K562 (cell line): ENCODE results near the gene FGL2. TPM values are rescaled to one million over a fixed set of nuclear protein-coding genes. Genes with fewer than 3 reads are reported as not detected.

Source experiments
- ATAC-seq: fragments of 200-7000 bp; cut with Tn5 transposase; 3 replicates; pipeline ENCODE4 v1.9.1; 2020; ENCODE audit warnings: moderate library complexity
- BruUV-seq: library from RNA; stranded (reverse); fragments of 400-500 nt; replicated peaks from 2 replicates; lab custom pipeline; 2021; lab: Mats Ljungman, UMichigan
- CTCF ChIA-PET: fragments of 300-600 bp; formaldehyde crosslinking; extraction: SDS; loops from one replicate; lab custom pipeline; 2021; ENCODE audit warnings: low intra/inter-chr PET ratio; lab: Yijun Ruan, JAX
- POLR2A ChIA-PET: fragments of 300-600, 350-650 bp; sonication (Branson Sonifier 250); formaldehyde crosslinking; extraction: SDS; loops from one replicate; lab custom pipeline; 2021; ENCODE audit warnings: antibody characterized with exemption, inconsistent platforms; lab: Yijun Ruan, JAX
- DNase-seq, 4 experiments: peaks; one replicate each; pipeline versions ENCODE4 v3.0.0 to v3.0.0-alpha.2; 2011 to 2018; ENCODE audit warnings: low spot score in 3 of 4, mixed read lengths in 3 of 4; ENCODE audit errors: extremely low read depth in 1 of 4
- FAIRE-seq: peaks from 2 replicates; lab custom pipeline; 2011; peaks lifted over from hg19 to GRCh38; lab: Jason Lieb, UNC
- H2AFZ ChIP-seq: 2 replicates; pipeline ENCODE4 v1.6.0; 2011; ENCODE audit warnings: low read depth, low read length, control low read depth, inconsistent platforms
- H3K27ac ChIP-seq: fragments of 200-600 bp; 3 replicates; pipeline ENCODE4 v1.8.0; 2011; ENCODE audit warnings: low read depth, mild to moderate bottlenecking, control low read depth, inconsistent platforms, low read length, moderate library complexity, mixed read lengths; ENCODE audit errors: extremely low read depth
- H3K27me3 ChIP-seq, 2 experiments: fragments of 300-600 bp in 1 of 2; 2 replicates in 1 of 2; 3 replicates in 1 of 2; pipeline versions ENCODE4 v1.6.0 to v1.8.0; 2011; ENCODE audit warnings: inconsistent platforms in 2 of 2, low read length in 2 of 2, mild to moderate bottlenecking in 1 of 2, mixed read lengths in 1 of 2, moderate library complexity in 1 of 2; ENCODE audit not compliant: control insufficient read depth in 2 of 2, insufficient read depth in 2 of 2
- H3K36me3 ChIP-seq: fragments of 300-600 bp; 3 replicates; pipeline ENCODE4 v1.8.0; 2011; ENCODE audit warnings: mild to moderate bottlenecking, low read length, inconsistent platforms; ENCODE audit not compliant: control insufficient read depth, insufficient read depth
- H3K4me1 ChIP-seq, 2 experiments: fragments of 200-600 bp in 1 of 2; replicated peaks in 1 of 2; 2 replicates in 1 of 2; 3 replicates in 1 of 2; pipeline versions ENCODE4 v1.5.1 to v1.8.0; 2011; ENCODE audit warnings: inconsistent platforms in 2 of 2, low read length in 2 of 2, mild to moderate bottlenecking in 1 of 2, mixed read lengths in 1 of 2, moderate library complexity in 1 of 2; ENCODE audit not compliant: control insufficient read depth in 2 of 2, insufficient read depth in 2 of 2
- H3K4me2 ChIP-seq: 2 replicates; pipeline ENCODE4 v1.6.1; 2011; ENCODE audit warnings: low read length, control low read depth, inconsistent platforms, mixed read lengths; ENCODE audit not compliant: insufficient read depth
- H3K4me3 ChIP-seq: fragments of 200-600 bp; sonication (generic), shearing (Covaris generic); 2 replicates; pipeline ENCODE4 v1.5.1; 2016; ENCODE audit warnings: control low read depth, inconsistent platforms
- H3K79me2 ChIP-seq: fragments of 200-600 bp; 3 replicates; pipeline ENCODE4 v1.8.0; 2011; ENCODE audit warnings: low read length, inconsistent platforms; ENCODE audit not compliant: control insufficient read depth, insufficient read depth
- H3K9ac ChIP-seq, 2 experiments: 2 replicates each; pipeline versions ENCODE4 v1.6.0 to v1.6.1; 2011; ENCODE audit warnings: low read depth in 2 of 2, low read length in 2 of 2, control low read depth in 1 of 2, inconsistent platforms in 1 of 2, mild to moderate bottlenecking in 1 of 2, mixed read lengths in 1 of 2; ENCODE audit not compliant: insufficient read depth in 1 of 2
- H3K9me1 ChIP-seq: one replicate; pipeline ENCODE4 v1.6.0; 2011; ENCODE audit warnings: inconsistent platforms, mild to moderate bottlenecking, low read length, moderate library complexity; ENCODE audit not compliant: control insufficient read depth, insufficient read depth
- H3K9me3 ChIP-seq: replicated peaks from 2 replicates; pipeline ENCODE4 v1.5.1; 2011; ENCODE audit warnings: low read depth, low read length, inconsistent platforms; ENCODE audit not compliant: control insufficient read depth, insufficient read depth
- H4K20me1 ChIP-seq: replicated peaks from 2 replicates; pipeline ENCODE4 v1.6.1; 2011; ENCODE audit warnings: low read length, inconsistent platforms, mixed read lengths; ENCODE audit not compliant: control insufficient read depth, insufficient read depth
- SPI1 ChIP-seq: IDR thresholded peaks from 2 replicates; pipeline ENCODE4 v1.6.1; 2011; ENCODE audit warnings: low read depth, low read length, control low read depth, borderline replicate concordance
- WGBS: fragments of 100-300 bp; shearing (Covaris generic); methylation state at CpG from one replicate; pipeline ENCODE4 v1.1.6; 2016; ENCODE audit warnings: low coverage, mixed read lengths; ENCODE audit not compliant: insufficient coverage; ENCODE audit errors: missing lambda C conversion rate; 5-methylcytosine and 5-hydroxymethylcytosine counted together
- in situ Hi-C: fragments of 300-500 bp; cut with MboI; formaldehyde crosslinking; loops from 4 replicates; pipeline ENCODE4 v1.15.0; 2018; ENCODE audit warnings: inconsistent platforms, mixed read lengths
- intact Hi-C: fragments of 100-400 bp; cut with micrococcal nuclease; formaldehyde crosslinking; loops from 2 replicates; pipeline ENCODE4 v1.14.2; 2022
- polyA plus RNA-seq, 8 experiments: library from polyadenylated mRNA; depleted of rRNA in 4 of 8; stranded (reverse) in 5 of 8; unstranded in 3 of 8; fragments of >200 nt; fragmentation: Nextera tagmentation in 2 of 8; fragmentation: Illumina TruSeq in 1 of 8; extraction: Ambion mirVana in 2 of 8; extraction: Trizol in 1 of 8; gene quantifications; 2 replicates each; pipeline versions ENCODE4 v1.2.1 to v1.2.3, GENCODE V29; 2011 to 2014; ENCODE audit warnings: inconsistent platforms in 1 of 8, missing spikeins in 1 of 8
- total RNA-seq, 7 experiments: library from RNA; depleted of rRNA in 6 of 7; stranded (reverse); fragments of >200 nt in 6 of 7; fragmentation: Illumina TruSeq in 2 of 7; extraction: Trizol in 2 of 7; gene quantifications; 2 replicates each; pipeline versions ENCODE4 v1.2.1 to v1.2.3, GENCODE V29; 2011 to 2021; ENCODE audit warnings: low replicate concordance in 1 of 7
- TF ChIP-seq, protein P1 (sequence below), 2 experiments: fragments of 450-650 bp; formaldehyde crosslinking in 1 of 2; IDR thresholded peaks; 2 replicates each; pipeline versions ENCODE4 v1.4.0 to v1.6.1; 2014 to 2020; ENCODE audit warnings: mild to moderate bottlenecking in 2 of 2, borderline replicate concordance in 1 of 2, low read depth in 1 of 2

Gene FGL2
- total and polyA plus RNA-seq, 9 of the 15 experiments (the other 6 are each of a cell fraction or from before 2014, with no cell fraction given), result 0.11 TPM; not detected in 8

- Histone ChIP-seq H3K9me3 (no peaks in the 10 kb centered on the region), H3K9me1 (no peaks in the 10 kb centered on the region), H3K4me1 (no peaks in the 10 kb centered on the region), H3K4me2 (no peak overlapping the region), H3K36me3 (no peaks in the 10 kb centered on the region), H3K27ac (no peak overlapping the region), H4K20me1 (no peaks in the 10 kb centered on the region), H3K4me3 (no peak overlapping the region), H3K79me2 (no peaks in the 10 kb centered on the region), H2AFZ (no peak overlapping the region), H3K9ac (no peak overlapping the region), H3K27me3 (peaks cover 7 to 11% of the 10 kb centered on the region in 2 experiments)
- in situ Hi-C loops, result loop anchor here (25.0 kb wide), 1 partner anchor 602 kb away; the partner anchor contains the start of gene POMZP3
- CTCF ChIA-PET, result no interaction called here
- ATAC-seq, result no peak
- POLR2A ChIA-PET, result no interaction called here
- FAIRE-seq, result no peak
- intact Hi-C loops, result no loop called here
- no TSS peak for BruUV-seq
- 0% methylated on average over 3 of the region's 3 CpGs for WGBS
- peak; percentile 78; the same call in 1 of the 2 replicates for TF ChIP-seq SPI1
- TF ChIP-seq, protein P1, sequence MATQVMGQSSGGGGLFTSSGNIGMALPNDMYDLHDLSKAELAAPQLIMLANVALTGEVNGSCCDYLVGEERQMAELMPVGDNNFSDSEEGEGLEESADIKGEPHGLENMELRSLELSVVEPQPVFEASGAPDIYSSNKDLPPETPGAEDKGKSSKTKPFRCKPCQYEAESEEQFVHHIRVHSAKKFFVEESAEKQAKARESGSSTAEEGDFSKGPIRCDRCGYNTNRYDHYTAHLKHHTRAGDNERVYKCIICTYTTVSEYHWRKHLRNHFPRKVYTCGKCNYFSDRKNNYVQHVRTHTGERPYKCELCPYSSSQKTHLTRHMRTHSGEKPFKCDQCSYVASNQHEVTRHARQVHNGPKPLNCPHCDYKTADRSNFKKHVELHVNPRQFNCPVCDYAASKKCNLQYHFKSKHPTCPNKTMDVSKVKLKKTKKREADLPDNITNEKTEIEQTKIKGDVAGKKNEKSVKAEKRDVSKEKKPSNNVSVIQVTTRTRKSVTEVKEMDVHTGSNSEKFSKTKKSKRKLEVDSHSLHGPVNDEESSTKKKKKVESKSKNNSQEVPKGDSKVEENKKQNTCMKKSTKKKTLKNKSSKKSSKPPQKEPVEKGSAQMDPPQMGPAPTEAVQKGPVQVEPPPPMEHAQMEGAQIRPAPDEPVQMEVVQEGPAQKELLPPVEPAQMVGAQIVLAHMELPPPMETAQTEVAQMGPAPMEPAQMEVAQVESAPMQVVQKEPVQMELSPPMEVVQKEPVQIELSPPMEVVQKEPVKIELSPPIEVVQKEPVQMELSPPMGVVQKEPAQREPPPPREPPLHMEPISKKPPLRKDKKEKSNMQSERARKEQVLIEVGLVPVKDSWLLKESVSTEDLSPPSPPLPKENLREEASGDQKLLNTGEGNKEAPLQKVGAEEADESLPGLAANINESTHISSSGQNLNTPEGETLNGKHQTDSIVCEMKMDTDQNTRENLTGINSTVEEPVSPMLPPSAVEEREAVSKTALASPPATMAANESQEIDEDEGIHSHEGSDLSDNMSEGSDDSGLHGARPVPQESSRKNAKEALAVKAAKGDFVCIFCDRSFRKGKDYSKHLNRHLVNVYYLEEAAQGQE (IDR thresholded peaks at IDR 0.05; ENCODE audit: borderline replicate concordance), result no peak
- TF ChIP-seq, protein P1 (CRISPR knock-in tag; IDR thresholded peaks at IDR 0.05; ENCODE audit: low read depth), result no peak
- DNase-seq, result no peak
These were observed 39.9 kb upstream of the FGL2 start for GRCh38 chr7:77239471-77239870.
